GM12878 (cell line): ENCODE results near the gene CLTCL1. TPM values are rescaled to one million over a fixed set of nuclear protein-coding genes. Genes with fewer than 3 reads are reported as not detected.

ENCODE experiments used
- ATAC-seq: fragments of 200-7000 bp; cut with Tn5 transposase; 3 replicates; pipeline ENCODE4 v1.9.1; 2020; ENCODE audit warnings: mild to moderate bottlenecking, moderate library complexity
- BruUV-seq: library from RNA; stranded (reverse); fragments of 400-500 nt; replicated peaks from 2 replicates; lab custom pipeline; 2021; lab: Mats Ljungman, UMichigan
- CTCF ChIA-PET: fragments of 300-600 bp; sonication (Branson Sonifier 250); formaldehyde crosslinking; extraction: SDS; loops from one replicate; lab custom pipeline; 2021; ENCODE audit warnings: inconsistent platforms; lab: Yijun Ruan, JAX
- POLR2A ChIA-PET: fragments of 350-600 bp; formaldehyde crosslinking; extraction: SDS; loops from one replicate; lab custom pipeline; 2021; ENCODE audit warnings: inconsistent platforms; lab: Charles Lee
- RAD21 ChIA-PET: fragments of 300-600 bp; sonication (Branson Sonifier 250); formaldehyde crosslinking; loops from one replicate; lab custom pipeline; 2023; ENCODE audit warnings: antibody characterized with exemption; ENCODE audit not compliant: unreplicated experiment; lab: Charles Lee
- SMC1A ChIA-PET: fragments of 300-600 bp; sonication (Branson Sonifier 250); formaldehyde crosslinking; loops from one replicate; lab custom pipeline; 2023; ENCODE audit not compliant: unreplicated experiment, uncharacterized antibody; lab: Charles Lee
- DNase-seq: peaks from one replicate; pipeline ENCODE4 v3.0.0-alpha.2; 2011; ENCODE audit warnings: low read depth, low spot score
- FAIRE-seq: peaks from 3 replicates; lab custom pipeline; 2011; peaks lifted over from hg19 to GRCh38; lab: Jason Lieb, UNC
- H2AFZ ChIP-seq: 2 replicates; pipeline ENCODE4 v1.6.0; 2011; ENCODE audit warnings: low read depth, low read length, control low read depth; ENCODE audit not compliant: control insufficient read depth
- H3K27ac ChIP-seq: 2 replicates; pipeline ENCODE4 v1.5.1; 2011; ENCODE audit warnings: control low read depth; ENCODE audit not compliant: control insufficient read depth, insufficient read depth
- H3K27me3 ChIP-seq, 2 experiments: replicated peaks in 1 of 2; 2 replicates each; pipeline versions ENCODE4 v1.6.0 to v1.6.1; 2011; ENCODE audit warnings: low read length in 1 of 2; ENCODE audit not compliant: control insufficient read depth in 2 of 2, insufficient read depth in 2 of 2
- H3K36me3 ChIP-seq, 2 experiments: 2 replicates each; pipeline ENCODE4 v1.5.1; 2011; ENCODE audit warnings: low read length in 1 of 2; ENCODE audit not compliant: control insufficient read depth in 2 of 2, insufficient read depth in 2 of 2
- H3K4me1 ChIP-seq: 2 replicates; pipeline ENCODE4 v1.6.1; 2011; ENCODE audit warnings: mild to moderate bottlenecking, low read length, moderate library complexity, mixed read lengths; ENCODE audit not compliant: control insufficient read depth, insufficient read depth
- H3K4me2 ChIP-seq: 2 replicates; pipeline ENCODE4 v1.6.0; 2011; ENCODE audit warnings: control low read depth; ENCODE audit not compliant: control insufficient read depth, insufficient read depth
- H3K4me3 ChIP-seq: fragments of 200-600 bp; sonication (generic); 2 replicates; pipeline ENCODE4 v1.5.1; 2016
- H3K79me2 ChIP-seq: 2 replicates; pipeline ENCODE4 v1.6.0; 2011; ENCODE audit warnings: low read length; ENCODE audit not compliant: control insufficient read depth, insufficient read depth
- H3K9ac ChIP-seq: 2 replicates; pipeline ENCODE4 v1.8.0; 2011; ENCODE audit warnings: low read length, control low read depth, mixed read lengths; ENCODE audit not compliant: control insufficient read depth, insufficient read depth
- H3K9me3 ChIP-seq: replicated peaks from 3 replicates; pipeline ENCODE4 v1.5.1; 2011; ENCODE audit warnings: mild to moderate bottlenecking, low read length; ENCODE audit not compliant: control insufficient read depth, insufficient read depth
- H4K20me1 ChIP-seq: 2 replicates; pipeline ENCODE4 v1.6.0; 2011; ENCODE audit not compliant: control insufficient read depth, insufficient read depth
- ATF7 ChIP-seq: fragments of 450-650 bp; IDR thresholded peaks from 2 replicates; pipeline ENCODE4 v1.6.1; 2016; ENCODE audit warnings: low read depth, mild to moderate bottlenecking
- EGR1 ChIP-seq, 2 experiments: IDR thresholded peaks; 1 replicate in 1 of 2; 2 replicates in 1 of 2; pipeline ENCODE4 v1.6.1; 2011 to 2012; ENCODE audit warnings: low read depth in 2 of 2, low read length in 2 of 2, borderline replicate concordance in 1 of 2, mild to moderate bottlenecking in 1 of 2, moderate library complexity in 1 of 2
- FOS ChIP-seq: IDR thresholded peaks from 3 replicates; pipeline ENCODE4 v1.6.1; 2011; ENCODE audit warnings: borderline replicate concordance; ENCODE audit not compliant: insufficient read length; ENCODE audit errors: extremely low read depth
- NFIC ChIP-seq: IDR thresholded peaks from 2 replicates; pipeline ENCODE4 v1.6.1; 2012; ENCODE audit warnings: low read depth, mild to moderate bottlenecking, inconsistent platforms, low read length, moderate library complexity
- PAX5 ChIP-seq: IDR thresholded peaks from 2 replicates; pipeline ENCODE4 v1.6.1; 2011; ENCODE audit warnings: low read depth, low read length, borderline replicate concordance
- POLR2AphosphoS2 ChIP-seq: IDR thresholded peaks from 2 replicates; pipeline ENCODE4 v1.6.1; 2011; ENCODE audit warnings: low read depth, mild to moderate bottlenecking, low read length, improper control_type of control experiment, moderate library complexity
- RUNX3 ChIP-seq: IDR thresholded peaks from 2 replicates; pipeline ENCODE4 v1.6.1; 2012; ENCODE audit warnings: low read length, inconsistent platforms
- ZNF217 ChIP-seq: fragments of 450-650 bp; IDR thresholded peaks from 2 replicates; pipeline ENCODE4 v1.6.1; 2017; ENCODE audit warnings: antibody characterized with exemption, mild to moderate bottlenecking
- ZNF622 ChIP-seq: fragments of 450-650 bp; IDR thresholded peaks from 2 replicates; pipeline ENCODE4 v1.6.1; 2017; ENCODE audit warnings: mild to moderate bottlenecking, inconsistent platforms
- WGBS: methylation state at CpG from one replicate; pipeline ENCODE4 v1.1.6; 2016; ENCODE audit warnings: low lambda C conversion rate; ENCODE audit not compliant: insufficient replicate concordance, insufficient coverage; ENCODE audit errors: missing lambda C conversion rate; 5-methylcytosine and 5-hydroxymethylcytosine counted together
- in situ Hi-C: fragments of 300-500 bp; cut with MboI; formaldehyde crosslinking; loops from 9 replicates; pipeline ENCODE4 v1.14.3; 2018; ENCODE audit warnings: mixed read lengths
- intact Hi-C: fragments of 100-400 bp; cut with micrococcal nuclease; formaldehyde crosslinking; loops from one replicate; pipeline ENCODE4 v1.14.2; 2022; ENCODE audit not compliant: unreplicated experiment
- polyA plus RNA-seq, 11 experiments: library from polyadenylated mRNA; depleted of rRNA in 4 of 11; unstranded in 6 of 11; stranded (reverse) in 5 of 11; fragments of >200 nt; fragmentation: Nextera tagmentation in 4 of 11; fragmentation: Illumina TruSeq in 1 of 11; extraction: Ambion mirVana in 4 of 11; extraction: Trizol in 1 of 11; gene quantifications; 1 replicate in 1 of 11; 2 replicates in 10 of 11; pipeline versions ENCODE4 v1.2.1 to v1.2.3, GENCODE V29; 2011 to 2016; ENCODE audit warnings: inconsistent platforms in 2 of 11, missing spikeins in 2 of 11, low read depth in 1 of 11
- total RNA-seq, 4 experiments: library from RNA; depleted of rRNA in 3 of 4; stranded (reverse); fragments of >200 nt in 3 of 4; fragmentation: Illumina TruSeq in 1 of 4; extraction: Trizol in 1 of 4; gene quantifications; 2 replicates each; pipeline versions ENCODE4 v1.2.1 to v1.2.3, GENCODE V29; 2013 to 2021
- TF ChIP-seq, protein P1 (sequence below): fragments of 450-650 bp; IDR thresholded peaks from 2 replicates; pipeline ENCODE4 v1.6.1; 2018; ENCODE audit warnings: mild to moderate bottlenecking, low read depth, moderate library complexity; ENCODE audit not compliant: partially characterized antibody
- TF ChIP-seq, protein P2 (sequence below): IDR thresholded peaks from 2 replicates; pipeline ENCODE4 v1.6.1; 2011; ENCODE audit warnings: low read depth, mild to moderate bottlenecking, low read length, moderate library complexity, borderline replicate concordance; ENCODE audit errors: extremely low read depth
- TF ChIP-seq, protein P3 (sequence below): fragments of 450-650 bp; IDR thresholded peaks from 2 replicates; pipeline ENCODE4 v1.6.1; 2016; ENCODE audit warnings: mild to moderate bottlenecking, moderate library complexity, borderline replicate concordance
- TF ChIP-seq, protein P4 (sequence below): IDR thresholded peaks from 2 replicates; pipeline ENCODE4 v1.6.1; 2011; ENCODE audit warnings: borderline replicate concordance, low read depth, mild to moderate bottlenecking, moderate library complexity, low read length; ENCODE audit not compliant: insufficient read depth, poor library complexity, severe bottlenecking

Gene CLTCL1
- total and polyA plus RNA-seq, 10 of the 15 experiments (the other 5 are each of a cell fraction or from before 2014, with no cell fraction given): under 0.01 to 0.35 (median 0.12) TPM; not detected in 2

DNA sequence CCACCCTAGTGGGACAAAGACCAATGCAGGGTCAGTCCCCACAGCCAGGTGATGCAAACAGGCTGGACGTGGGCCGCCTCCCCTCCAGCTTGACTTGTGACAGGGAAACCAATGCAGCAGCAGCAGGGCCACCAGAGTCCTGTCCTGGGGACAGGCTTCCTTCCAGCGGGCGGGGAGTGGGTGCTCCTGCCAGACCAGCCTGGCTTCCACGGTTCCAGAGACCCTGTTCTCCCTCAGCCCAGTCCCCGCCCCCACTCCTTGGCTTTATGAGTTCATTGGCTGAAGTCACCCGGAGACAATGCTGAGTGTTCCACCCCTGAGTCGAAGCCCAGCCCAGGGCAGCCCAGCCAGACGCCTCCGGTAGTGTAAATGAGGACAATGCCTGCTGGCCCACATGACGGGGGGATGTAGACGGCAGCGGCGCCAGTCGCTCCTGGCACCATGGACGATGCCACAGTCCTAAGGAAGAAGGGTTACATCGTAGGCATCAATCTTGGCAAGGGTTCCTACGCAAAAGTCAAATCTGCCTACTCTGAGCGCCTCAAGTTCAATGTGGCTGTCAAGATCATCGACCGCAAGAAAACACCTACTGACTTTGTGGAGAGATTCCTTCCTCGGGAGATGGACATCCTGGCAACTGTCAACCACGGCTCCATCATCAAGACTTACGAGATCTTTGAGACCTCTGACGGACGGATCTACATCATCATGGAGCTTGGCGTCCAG, 160.4 kb downstream of the CLTCL1 start, which contains the start of gene TSSK2 (continued):
- TF ChIP-seq, protein P1, sequence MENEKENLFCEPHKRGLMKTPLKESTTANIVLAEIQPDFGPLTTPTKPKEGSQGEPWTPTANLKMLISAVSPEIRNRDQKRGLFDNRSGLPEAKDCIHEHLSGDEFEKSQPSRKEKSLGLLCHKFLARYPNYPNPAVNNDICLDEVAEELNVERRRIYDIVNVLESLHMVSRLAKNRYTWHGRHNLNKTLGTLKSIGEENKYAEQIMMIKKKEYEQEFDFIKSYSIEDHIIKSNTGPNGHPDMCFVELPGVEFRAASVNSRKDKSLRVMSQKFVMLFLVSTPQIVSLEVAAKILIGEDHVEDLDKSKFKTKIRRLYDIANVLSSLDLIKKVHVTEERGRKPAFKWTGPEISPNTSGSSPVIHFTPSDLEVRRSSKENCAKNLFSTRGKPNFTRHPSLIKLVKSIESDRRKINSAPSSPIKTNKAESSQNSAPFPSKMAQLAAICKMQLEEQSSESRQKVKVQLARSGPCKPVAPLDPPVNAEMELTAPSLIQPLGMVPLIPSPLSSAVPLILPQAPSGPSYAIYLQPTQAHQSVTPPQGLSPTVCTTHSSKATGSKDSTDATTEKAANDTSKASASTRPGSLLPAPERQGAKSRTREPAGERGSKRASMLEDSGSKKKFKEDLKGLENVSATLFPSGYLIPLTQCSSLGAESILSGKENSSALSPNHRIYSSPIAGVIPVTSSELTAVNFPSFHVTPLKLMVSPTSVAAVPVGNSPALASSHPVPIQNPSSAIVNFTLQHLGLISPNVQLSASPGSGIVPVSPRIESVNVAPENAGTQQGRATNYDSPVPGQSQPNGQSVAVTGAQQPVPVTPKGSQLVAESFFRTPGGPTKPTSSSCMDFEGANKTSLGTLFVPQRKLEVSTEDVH: no peak
- no peak for TF ChIP-seq ZNF622

DNA sequence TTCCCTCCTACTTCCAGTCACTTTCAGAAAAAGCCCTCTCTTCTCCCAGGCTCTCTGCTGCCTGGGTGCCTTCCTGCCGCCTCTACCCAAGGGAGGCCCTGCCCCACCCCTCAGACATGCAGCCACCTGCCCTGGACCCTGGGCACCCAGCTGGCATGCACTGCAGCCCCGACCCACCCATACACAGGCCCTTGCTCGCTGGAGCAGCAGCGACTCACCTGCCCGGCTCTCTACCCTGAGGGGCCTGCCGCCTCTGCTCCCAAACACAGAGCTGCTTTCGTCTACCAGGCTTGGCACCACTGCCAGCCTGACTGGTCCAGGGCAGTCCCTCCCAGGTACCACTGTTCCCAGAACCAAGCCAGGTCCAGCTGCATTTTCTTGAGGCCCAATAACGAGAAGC, 161.6 kb downstream of the CLTCL1 start:
- H3K4me2 ChIP-seq: no peak overlapping the region
- H2AFZ ChIP-seq: no peak overlapping the region
- no peaks in the 10 kb centered on the region for H3K4me1 ChIP-seq
- BruUV-seq: no TSS peak
- H3K36me3 ChIP-seq: peaks cover 0 to 5% of the 10 kb centered on the region in 2 experiments; a peak in 2 of 4 replicates
- RAD21 ChIA-PET: no interaction called here
- FAIRE-seq: no peak
- no peak overlapping the region for H3K9ac ChIP-seq
- H3K27ac ChIP-seq: no peak overlapping the region
- SMC1A ChIA-PET: no interaction called here
- DNase-seq: no peak
- no peak overlapping the region for H3K4me3 ChIP-seq
- intact Hi-C loops (no loop called here), in situ Hi-C loops (no loop called here)
- H3K27me3 ChIP-seq: no peaks in the 10 kb centered on the region
- H3K79me2 ChIP-seq: no peaks in the 10 kb centered on the region
- CTCF ChIA-PET: no interaction called here
- no peaks in the 10 kb centered on the region for H3K9me3 ChIP-seq
- ATAC-seq: no peak
- 80% methylated on average over 6 of the region's 8 CpGs for WGBS
- POLR2A ChIA-PET: no interaction called here
- H4K20me1 ChIP-seq: no peaks in the 10 kb centered on the region
- TF ChIP-seq PAX5 (no peak), RUNX3 (no peak), POLR2AphosphoS2 (no peak), EGR1 (IDR thresholded peaks at IDR 0.05; ENCODE audit: borderline replicate concordance in 1 of 2, low read depth in 2 of 2, low read length in 2 of 2) (no peak), ATF7 (no peak), FOS (no peak), NFIC (no peak), ZNF217 (no peak)
- TF ChIP-seq, protein P2, sequence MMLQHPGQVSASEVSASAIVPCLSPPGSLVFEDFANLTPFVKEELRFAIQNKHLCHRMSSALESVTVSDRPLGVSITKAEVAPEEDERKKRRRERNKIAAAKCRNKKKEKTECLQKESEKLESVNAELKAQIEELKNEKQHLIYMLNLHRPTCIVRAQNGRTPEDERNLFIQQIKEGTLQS: no peak
- TF ChIP-seq, protein P3, sequence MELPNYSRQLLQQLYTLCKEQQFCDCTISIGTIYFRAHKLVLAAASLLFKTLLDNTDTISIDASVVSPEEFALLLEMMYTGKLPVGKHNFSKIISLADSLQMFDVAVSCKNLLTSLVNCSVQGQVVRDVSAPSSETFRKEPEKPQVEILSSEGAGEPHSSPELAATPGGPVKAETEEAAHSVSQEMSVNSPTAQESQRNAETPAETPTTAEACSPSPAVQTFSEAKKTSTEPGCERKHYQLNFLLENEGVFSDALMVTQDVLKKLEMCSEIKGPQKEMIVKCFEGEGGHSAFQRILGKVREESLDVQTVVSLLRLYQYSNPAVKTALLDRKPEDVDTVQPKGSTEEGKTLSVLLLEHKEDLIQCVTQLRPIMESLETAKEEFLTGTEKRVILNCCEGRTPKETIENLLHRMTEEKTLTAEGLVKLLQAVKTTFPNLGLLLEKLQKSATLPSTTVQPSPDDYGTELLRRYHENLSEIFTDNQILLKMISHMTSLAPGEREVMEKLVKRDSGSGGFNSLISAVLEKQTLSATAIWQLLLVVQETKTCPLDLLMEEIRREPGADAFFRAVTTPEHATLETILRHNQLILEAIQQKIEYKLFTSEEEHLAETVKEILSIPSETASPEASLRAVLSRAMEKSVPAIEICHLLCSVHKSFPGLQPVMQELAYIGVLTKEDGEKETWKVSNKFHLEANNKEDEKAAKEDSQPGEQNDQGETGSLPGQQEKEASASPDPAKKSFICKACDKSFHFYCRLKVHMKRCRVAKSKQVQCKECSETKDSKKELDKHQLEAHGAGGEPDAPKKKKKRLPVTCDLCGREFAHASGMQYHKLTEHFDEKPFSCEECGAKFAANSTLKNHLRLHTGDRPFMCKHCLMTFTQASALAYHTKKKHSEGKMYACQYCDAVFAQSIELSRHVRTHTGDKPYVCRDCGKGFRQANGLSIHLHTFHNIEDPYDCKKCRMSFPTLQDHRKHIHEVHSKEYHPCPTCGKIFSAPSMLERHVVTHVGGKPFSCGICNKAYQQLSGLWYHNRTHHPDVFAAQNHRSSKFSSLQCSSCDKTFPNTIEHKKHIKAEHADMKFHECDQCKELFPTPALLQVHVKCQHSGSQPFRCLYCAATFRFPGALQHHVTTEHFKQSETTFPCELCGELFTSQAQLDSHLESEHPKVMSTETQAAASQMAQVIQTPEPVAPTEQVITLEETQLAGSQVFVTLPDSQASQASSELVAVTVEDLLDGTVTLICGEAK: no peak
- TF ChIP-seq, protein P4, sequence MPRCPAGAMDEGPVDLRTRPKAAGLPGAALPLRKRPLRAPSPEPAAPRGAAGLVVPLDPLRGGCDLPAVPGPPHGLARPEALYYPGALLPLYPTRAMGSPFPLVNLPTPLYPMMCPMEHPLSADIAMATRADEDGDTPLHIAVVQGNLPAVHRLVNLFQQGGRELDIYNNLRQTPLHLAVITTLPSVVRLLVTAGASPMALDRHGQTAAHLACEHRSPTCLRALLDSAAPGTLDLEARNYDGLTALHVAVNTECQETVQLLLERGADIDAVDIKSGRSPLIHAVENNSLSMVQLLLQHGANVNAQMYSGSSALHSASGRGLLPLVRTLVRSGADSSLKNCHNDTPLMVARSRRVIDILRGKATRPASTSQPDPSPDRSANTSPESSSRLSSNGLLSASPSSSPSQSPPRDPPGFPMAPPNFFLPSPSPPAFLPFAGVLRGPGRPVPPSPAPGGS: no peak
